HG02943 (cell line): Measurements from ENCODE around the gene CEP68.

Experiments
- ATAC-seq: cut with Tn5 transposase; IDR thresholded peaks from one replicate; pipeline ENCODE4 v1.9.1; 2021; ENCODE audit warnings: mild to moderate bottlenecking, low read depth, moderate library complexity; ENCODE audit not compliant: unreplicated experiment

The CEP68 gene

DNA sequence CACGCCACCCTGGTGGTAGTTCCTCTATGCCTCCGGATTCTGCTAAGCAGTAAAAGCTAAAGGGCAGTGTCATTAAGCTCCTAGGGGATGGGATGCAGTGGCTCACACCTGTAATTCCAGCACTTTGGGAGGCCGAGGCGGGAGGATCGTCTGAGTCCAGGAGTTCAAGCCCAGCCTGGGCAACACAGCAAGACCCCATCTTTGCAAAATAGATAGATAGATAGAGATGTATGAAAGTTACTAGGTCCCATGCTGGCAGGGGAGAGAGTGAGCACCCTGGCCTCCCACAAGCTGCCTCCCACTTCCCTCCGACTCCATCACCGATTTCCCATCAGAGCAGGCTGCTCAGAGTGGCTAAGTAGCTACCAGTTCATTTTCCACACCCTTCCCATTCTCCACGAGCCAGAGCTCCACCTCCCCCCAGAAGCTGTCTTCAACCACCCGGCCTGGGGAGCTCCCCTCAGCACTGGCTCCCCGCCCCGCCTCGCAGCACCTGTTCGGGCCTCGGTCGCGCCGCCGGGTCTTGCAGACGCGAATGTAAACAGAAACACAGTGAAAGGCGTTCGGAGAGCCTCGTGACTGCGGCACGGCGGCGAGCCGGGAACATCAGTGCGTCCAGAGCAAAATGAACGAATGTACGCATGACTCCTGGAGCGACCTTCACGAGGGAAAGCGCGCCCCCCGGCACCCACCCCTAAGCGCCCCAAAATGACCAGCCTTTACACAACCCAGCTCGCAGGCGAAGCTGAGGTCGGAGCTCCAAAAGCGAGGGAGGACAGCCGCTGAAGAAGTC is 598 bp upstream of the CEP68 start:
- peak; percentile 27 for ATAC-seq

DNA sequence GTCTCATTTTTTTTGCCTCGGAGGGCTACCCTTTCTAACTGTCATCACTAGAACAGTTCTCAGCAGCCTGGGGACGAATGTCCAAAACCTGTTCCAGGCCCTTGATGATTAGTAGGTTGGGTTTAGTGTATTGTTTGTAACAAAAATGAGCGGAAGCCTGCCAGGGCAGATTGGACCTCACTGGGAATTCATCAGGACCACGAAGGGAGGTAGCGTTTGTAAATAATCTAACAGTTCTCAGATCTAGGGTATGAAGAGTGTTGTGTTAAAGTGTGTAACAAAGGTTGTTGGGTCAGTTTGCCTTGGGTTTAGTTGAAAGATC is 799 bp downstream of the CEP68 start:
- ATAC-seq, result no peak

GRCh38 chr2:65057391-65058052 is 1.3 kb downstream of the CEP68 start:
- ATAC-seq, result no peak

GRCh38 chr2:65059071-65059470 is 2.9 kb downstream of the CEP68 start:
- no peak for ATAC-seq

- no peak for ATAC-seq
Observed at GRCh38 chr2:65061146-65061909, 5.1 kb downstream of the CEP68 start.

DNA sequence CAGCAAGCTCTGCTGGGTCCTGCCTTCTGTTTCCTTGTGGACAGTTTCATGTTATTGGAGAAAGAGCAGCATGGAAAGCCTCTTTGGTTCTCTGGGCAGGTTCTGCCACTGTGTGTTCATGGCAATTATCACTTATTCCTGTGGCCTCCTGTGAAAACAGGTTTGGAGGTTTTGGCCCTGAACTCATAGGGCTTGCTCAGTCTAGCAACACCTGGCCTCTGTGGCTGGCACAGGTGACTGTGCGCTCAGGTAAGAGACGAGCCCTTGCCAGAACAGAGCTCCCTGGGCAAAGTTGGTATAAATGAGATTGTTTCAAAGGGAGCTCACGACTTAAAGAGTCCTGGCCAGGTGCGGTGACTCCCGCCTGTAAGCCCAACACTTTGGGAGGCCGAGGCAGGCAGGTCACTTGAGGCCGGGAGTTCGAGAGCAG is 5.7 kb downstream of the CEP68 start:
- no peak for ATAC-seq

DNA sequence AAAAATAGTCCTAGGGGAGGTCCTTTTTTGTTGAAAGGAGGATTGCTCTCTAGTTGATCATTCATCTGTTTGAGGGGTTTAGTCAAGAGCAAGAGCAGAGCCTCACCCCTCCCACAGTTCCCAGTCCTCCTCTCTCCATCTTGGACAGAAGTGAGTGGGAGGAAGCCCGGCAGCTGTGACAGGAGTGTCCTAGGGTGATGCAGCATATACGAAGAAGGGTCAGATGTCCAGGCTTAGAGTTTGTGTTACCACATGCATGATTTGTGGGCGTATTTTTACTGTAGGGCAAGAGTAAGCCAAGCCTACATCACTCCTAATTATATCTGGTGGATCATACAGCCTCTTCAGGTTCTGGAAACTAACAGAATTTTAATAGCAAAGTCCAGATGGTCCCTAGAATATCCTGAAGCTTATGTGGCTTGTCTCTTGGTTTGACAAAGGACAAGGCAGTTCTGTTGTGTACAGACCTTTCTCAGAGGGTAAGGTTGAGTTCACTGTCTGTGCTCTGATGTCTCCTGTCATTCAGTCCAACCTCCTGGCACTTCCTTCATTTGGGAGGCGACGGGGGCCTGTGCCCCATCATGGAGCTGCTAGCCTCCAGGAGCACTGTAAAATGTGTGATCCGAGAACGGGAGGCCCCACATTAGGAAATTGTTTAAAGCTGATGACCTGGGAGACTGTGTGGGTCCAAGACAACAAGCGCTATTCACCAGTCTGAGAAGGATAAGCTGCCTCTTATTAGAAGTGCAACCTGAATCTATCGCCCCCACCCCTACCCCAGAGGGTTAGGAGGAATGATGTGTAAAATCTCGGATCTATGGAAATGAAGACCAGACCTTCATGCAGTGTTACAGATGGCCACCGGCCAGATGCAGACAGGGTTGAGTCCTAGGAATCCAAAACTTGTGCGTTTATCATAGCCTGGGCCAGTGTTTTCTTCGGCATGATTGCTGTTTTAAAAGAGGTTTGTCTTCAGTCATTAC is 6.9 kb downstream of the CEP68 start:
- ATAC-seq, result no peak

- ATAC-seq, result peak; percentile 85
Observed at GRCh38 chr2:65064728-65065552, 8.7 kb downstream of the CEP68 start.

DNA sequence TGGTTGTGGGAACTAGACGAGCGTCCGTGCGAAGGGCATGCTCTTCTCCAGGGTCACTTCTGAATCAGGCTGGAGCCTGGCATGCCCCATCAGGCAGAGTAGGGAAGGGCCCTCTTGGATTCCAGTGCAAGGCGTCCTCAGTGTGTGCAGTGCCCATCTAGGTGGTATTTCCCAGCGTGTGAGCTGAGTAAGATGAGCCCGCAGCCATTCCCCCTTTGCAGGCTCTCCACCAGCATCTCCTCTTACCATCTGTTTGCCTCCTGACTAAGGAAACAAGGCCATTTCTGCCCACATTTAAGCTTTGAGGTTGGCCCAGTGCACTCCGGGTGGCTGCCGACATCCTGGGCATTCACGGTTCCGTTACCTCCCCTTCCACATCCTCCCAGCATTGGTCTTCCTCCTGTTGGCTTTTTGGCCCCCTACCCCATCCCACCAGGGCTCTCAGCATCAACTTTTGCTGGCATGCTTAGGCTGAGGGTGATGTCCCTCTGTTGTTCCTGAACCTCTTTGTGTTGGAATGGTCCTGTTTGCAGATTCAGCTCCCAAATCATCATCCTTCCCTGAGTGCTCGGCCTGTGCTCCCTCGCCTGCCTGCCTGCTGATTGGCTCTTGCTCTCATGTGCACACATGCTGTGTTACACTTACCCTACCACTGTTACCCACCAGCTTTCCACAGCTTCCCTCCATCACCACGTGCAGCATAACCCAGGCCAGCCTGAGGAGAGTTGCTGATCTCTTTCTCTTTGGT is 11.8 kb downstream of the CEP68 start:
- no peak for ATAC-seq

GRCh38 chr2:65069439-65069824 is 13.2 kb downstream of the CEP68 start:
- ATAC-seq, result no peak

DNA sequence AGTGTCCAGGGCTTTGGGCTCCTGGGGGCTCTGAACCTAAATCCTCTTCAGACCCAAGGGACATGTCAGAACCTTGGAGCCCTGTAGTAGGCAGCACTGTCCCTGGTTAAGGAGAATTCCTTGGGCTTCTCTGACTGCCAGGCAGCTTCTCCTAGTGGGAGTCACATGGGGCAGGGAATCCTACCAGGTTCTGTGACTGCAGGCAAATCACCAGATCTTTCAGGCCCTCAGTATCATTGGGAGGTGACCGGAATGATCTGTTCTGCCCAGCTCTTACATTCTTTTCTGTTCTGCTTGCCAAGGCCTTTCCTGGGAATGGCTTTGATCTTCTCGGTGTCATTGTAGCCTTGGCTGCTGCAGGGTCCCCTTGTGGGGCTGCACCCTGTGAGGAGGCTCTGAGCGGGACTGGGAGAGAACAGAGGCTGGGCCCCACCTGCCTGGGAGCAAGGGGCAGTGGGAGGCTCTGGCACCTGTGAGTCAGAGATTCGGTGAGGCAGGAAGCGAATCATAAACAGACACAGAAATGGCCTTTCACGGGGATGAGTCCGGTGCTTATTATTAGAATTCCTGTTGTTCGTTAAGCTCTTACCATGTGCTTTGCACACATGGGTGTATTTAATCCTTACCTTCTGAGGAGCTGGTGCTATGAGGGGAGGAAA is 14.1 kb downstream of the CEP68 start:
- ATAC-seq, result no peak

GRCh38 chr2:65070856-65071255 is 14.6 kb downstream of the CEP68 start:
- ATAC-seq, result no peak

DNA sequence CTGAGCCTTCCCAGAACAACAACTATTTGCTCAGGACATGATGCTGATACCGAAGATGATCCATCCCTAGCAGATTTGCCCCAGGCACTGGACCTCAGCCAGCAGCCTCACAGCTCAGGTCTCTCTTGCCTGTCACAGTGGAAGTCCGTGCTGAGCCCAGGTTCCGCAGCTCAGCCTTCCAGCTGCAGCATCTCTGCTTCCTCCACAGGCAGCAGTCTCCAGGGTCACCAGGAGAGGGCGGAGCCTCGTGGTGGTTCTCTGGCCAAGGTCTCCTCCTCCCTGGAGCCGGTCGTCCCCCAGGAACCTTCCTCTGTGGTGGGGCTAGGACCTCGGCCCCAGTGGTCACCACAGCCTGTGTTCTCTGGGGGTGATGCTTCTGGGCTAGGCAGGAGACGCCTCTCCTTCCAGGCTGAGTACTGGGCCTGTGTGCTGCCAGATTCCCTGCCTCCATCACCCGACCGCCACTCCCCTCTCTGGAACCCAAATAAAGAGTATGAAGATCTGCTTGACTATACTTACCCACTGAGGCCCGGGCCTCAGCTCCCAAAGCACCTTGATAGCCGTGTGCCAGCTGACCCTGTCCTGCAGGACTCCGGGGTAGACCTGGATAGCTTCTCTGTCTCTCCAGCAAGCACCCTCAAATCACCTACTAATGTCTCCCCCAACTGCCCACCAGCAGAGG is 15.4 kb downstream of the CEP68 start:
- no peak for ATAC-seq

DNA sequence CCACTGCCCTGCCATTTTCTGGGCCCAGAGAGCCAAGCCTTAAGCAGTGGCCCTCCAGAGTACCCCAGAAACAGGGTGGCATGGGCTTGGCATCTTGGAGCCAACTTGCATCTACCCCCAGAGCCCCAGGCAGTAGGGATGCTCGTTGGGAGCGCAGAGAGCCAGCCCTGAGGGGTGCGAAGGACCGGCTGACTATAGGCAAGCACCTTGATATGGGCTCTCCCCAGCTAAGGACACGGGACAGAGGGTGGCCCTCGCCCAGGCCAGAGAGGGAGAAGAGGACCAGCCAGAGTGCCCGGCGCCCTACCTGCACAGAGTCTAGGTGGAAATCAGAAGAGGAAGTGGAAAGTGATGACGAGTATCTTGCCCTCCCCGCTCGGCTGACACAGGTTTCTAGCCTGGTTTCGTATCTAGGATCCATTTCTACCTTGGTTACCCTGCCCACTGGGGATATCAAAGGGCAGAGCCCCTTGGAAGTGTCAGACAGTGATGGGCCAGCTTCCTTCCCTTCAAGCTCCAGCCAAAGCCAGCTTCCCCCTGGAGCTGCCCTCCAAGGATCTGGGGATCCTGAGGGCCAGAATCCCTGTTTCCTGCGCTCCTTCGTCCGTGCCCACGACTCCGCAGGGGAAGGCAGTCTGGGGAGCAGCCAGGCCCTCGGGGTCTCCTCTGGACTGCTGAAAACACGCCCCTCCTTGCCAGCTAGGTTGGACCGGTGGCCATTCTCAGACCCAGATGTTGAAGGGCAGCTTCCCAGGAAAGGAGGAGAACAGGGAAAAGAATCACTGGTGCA is 16.2 kb downstream of the CEP68 start:
- ATAC-seq, result no peak

- no peak for ATAC-seq
Observed at GRCh38 chr2:65073879-65074565, 17.8 kb downstream of the CEP68 start.

GRCh38 chr2:65075176-65075575 is 19.0 kb downstream of the CEP68 start:
- ATAC-seq, result no peak
